HEK293 (cell line): Measurements from ENCODE around the gene MAGOHB.
A peak's percentile ranks its signal among the peaks of the same experiment; 100 is the strongest.

Experiments
- CTCF ChIA-PET: fragments of 350-600 bp; formaldehyde crosslinking; extraction: SDS; loops from one replicate; lab custom pipeline; 2021; ENCODE audit warnings: antibody characterized with exemption; lab: Yijun Ruan, JAX
- POLR2A ChIA-PET: fragments of 300-600 bp; formaldehyde crosslinking; extraction: SDS; loops from one replicate; lab custom pipeline; 2020; ENCODE audit warnings: antibody characterized with exemption, inconsistent platforms; lab: Yijun Ruan, JAX
- H3K27ac ChIP-seq: fragments of 200-500 bp; sonication (Bioruptor generic); 2 replicates; pipeline ENCODE4 v1.5.1; 2014; ENCODE audit warnings: low read depth, low read length, control low read depth, inconsistent platforms; ENCODE audit errors: extremely low read depth
- H3K36me3 ChIP-seq, 2 experiments: fragments of 200-500 bp in 1 of 2; sonication (Bioruptor generic) in 1 of 2; 1 replicate in 1 of 2; 2 replicates in 1 of 2; pipeline ENCODE4 v1.5.1; 2014 to 2017; ENCODE audit warnings: inconsistent platforms in 2 of 2, low read length in 2 of 2; ENCODE audit not compliant: control insufficient read depth in 2 of 2, insufficient read depth in 1 of 2
- H3K4me1 ChIP-seq: fragments of 200-500 bp; sonication (Bioruptor generic); 2 replicates; pipeline ENCODE4 v1.5.1; 2014; ENCODE audit warnings: mild to moderate bottlenecking, low read length, inconsistent platforms; ENCODE audit not compliant: control insufficient read depth, insufficient read depth
- H3K4me3 ChIP-seq: 2 replicates; pipeline ENCODE4 v1.5.1; 2011; ENCODE audit warnings: low read depth, mild to moderate bottlenecking, control low read depth, low read length, moderate library complexity
- H3K9me3 ChIP-seq: fragments of 200-500 bp; sonication (Bioruptor generic); 2 replicates; pipeline ENCODE4 v1.5.1; 2014; ENCODE audit warnings: low read depth, low read length, inconsistent platforms; ENCODE audit not compliant: control insufficient read depth, insufficient read depth
- SETDB1 ChIP-seq: IDR thresholded peaks from one replicate; pipeline ENCODE4 v1.6.1; 2017; ENCODE audit warnings: mild to moderate bottlenecking, low read length, moderate library complexity, mixed read lengths; ENCODE audit not compliant: insufficient read length
- ZBTB21 ChIP-seq: fragments of 450-650 bp; formaldehyde crosslinking; IDR thresholded peaks from 2 replicates; pipeline ENCODE4 v1.5.1; 2017; ENCODE audit warnings: missing biosample characterization, missing genetic modification characterization
- ZNF133 ChIP-seq: fragments of 450-650 bp; formaldehyde crosslinking; IDR thresholded peaks from 2 replicates; pipeline ENCODE4 v1.5.1; 2016; ENCODE audit warnings: missing biosample characterization, missing genetic modification characterization
- ZNF19 ChIP-seq: fragments of 450-650 bp; formaldehyde crosslinking; IDR thresholded peaks from 2 replicates; pipeline ENCODE4; 2016; ENCODE audit warnings: missing biosample characterization, missing genetic modification characterization, low read depth
- ZNF629 ChIP-seq: fragments of 450-650 bp; formaldehyde crosslinking; IDR thresholded peaks from 2 replicates; pipeline ENCODE4 v1.5.1; 2017; ENCODE audit warnings: missing biosample characterization, missing genetic modification characterization
- ZNF654 ChIP-seq: fragments of 450-650 bp; formaldehyde crosslinking; IDR thresholded peaks from 2 replicates; pipeline ENCODE4 v1.5.1; 2016; ENCODE audit warnings: low read depth, missing biosample characterization, missing genetic modification characterization
- ZNF660 ChIP-seq: fragments of 450-650 bp; IDR thresholded peaks from 2 replicates; pipeline ENCODE4 v1.5.1; 2018; ENCODE audit warnings: missing biosample characterization, mild to moderate bottlenecking, missing genetic modification characterization
- ZNF747 ChIP-seq: fragments of 450-650 bp; formaldehyde crosslinking; IDR thresholded peaks from 2 replicates; pipeline ENCODE4 v1.5.1; 2016; ENCODE audit warnings: missing biosample characterization, missing genetic modification characterization
- ZNF76 ChIP-seq: fragments of 450-650 bp; formaldehyde crosslinking; IDR thresholded peaks from 2 replicates; pipeline ENCODE4; 2016; ENCODE audit warnings: low read depth, missing biosample characterization, missing genetic modification characterization, borderline replicate concordance
- ZNF792 ChIP-seq: fragments of 450-650 bp; formaldehyde crosslinking; IDR thresholded peaks from 2 replicates; pipeline ENCODE4 v1.5.1; 2016; ENCODE audit warnings: missing biosample characterization, missing genetic modification characterization
- TF ChIP-seq, protein P1 (sequence below): fragments of 450-650 bp; formaldehyde crosslinking; IDR thresholded peaks from 2 replicates; pipeline ENCODE4 v1.5.1; 2016; ENCODE audit warnings: missing biosample characterization, missing genetic modification characterization
- TF ChIP-seq, protein P2 (sequence below): fragments of 450-650 bp; formaldehyde crosslinking; IDR thresholded peaks from 2 replicates; pipeline ENCODE4 v1.5.1; 2016; ENCODE audit warnings: missing biosample characterization, missing genetic modification characterization, borderline replicate concordance
- TF ChIP-seq, protein P3 (sequence below): sonication (generic); formaldehyde crosslinking; IDR thresholded peaks from 2 replicates; pipeline ENCODE4 v1.8.1; 2022; ENCODE audit warnings: mild to moderate bottlenecking, moderate library complexity, missing genetic modification reagents

Gene MAGOHB

DNA sequence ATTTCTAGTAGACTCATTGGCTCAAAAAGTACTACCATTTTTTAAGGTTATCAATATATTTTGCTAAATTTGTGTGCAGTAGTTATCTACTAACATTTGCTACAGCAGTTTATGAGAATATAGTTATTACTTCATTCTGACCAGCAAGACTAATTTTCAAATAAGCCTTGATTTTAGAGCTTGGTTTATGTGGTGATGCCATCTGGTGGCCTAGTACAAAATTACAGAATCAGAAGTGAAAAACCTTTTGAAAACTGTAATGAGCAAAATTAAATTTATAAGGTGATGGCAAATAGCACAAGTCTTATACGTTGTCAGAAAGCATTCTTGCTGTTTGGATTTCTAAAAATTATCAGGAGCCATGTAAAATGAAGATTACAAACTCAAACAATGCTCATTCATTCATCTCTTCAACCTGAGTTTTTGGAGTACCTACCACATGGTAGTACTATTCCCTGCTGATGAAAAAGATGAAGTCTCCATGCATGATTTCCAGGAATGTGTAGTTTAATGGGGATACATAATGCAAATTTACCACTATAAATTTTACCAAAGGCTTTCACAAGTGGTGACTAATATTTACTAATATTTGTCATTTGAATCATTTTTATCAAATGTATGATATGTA is 51.0 kb downstream of the MAGOHB start:
- TF ChIP-seq ZNF76 (tag by site-specific recombination) (no peak), SETDB1 (no peak), ZNF660 (tag by site-specific recombination) (peak; percentile 40; the same call in 1 of the 2 replicates), ZNF654 (tag by site-specific recombination) (peak; percentile 77)
- TF ChIP-seq, all 188 proteins: peak for 2
- Histone ChIP-seq H3K9me3 (no peaks in the 10 kb centered on the region), H3K4me1 (no peaks in the 10 kb centered on the region), H3K36me3 (no peaks in the 10 kb centered on the region), H3K4me3 (no peak overlapping the region), H3K27ac (no peak overlapping the region)
- POLR2A ChIA-PET, result no interaction called here
- CTCF ChIA-PET, result interaction anchor here (0.5 to 2.6 kb wide), 10 partner anchors 15 to 410 kb away, joined by 3 to 29 read pairs (median 4); no protein-coding TSS in a partner anchor

DNA sequence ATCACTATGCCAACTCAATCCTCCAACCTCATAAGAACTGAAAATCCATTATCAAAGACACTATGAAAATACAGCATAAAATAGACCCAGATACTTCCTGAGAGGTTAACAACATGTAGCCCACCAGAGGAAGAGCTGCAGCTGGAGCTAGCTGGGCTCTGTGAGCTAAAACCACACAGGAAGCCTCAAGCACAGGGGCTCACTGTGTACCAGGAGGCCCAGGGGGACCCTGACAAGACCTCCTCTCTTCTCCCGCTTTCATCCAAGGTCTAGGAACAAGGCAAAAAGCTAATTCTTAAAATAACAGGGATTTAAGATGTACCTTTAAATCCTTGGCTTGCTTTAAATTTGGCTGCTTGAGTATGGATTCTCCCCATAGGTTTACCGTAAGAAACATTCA is 54.2 kb downstream of the MAGOHB start:
- Histone ChIP-seq H3K4me3 (no peak overlapping the region), H3K4me1 (no peaks in the 10 kb centered on the region), H3K36me3 (no peaks in the 10 kb centered on the region), H3K27ac (no peak overlapping the region), H3K9me3 (no peaks in the 10 kb centered on the region)
- POLR2A ChIA-PET, result no interaction called here
- TF ChIP-seq ZNF792 (tag by site-specific recombination) (no peak), ZNF629 (tag by site-specific recombination) (no peak), ZNF747 (no peak), ZBTB21 (tag by site-specific recombination) (no peak), ZNF133 (no peak), ZNF19 (tag by site-specific recombination) (no peak)
- TF ChIP-seq, protein P1, sequence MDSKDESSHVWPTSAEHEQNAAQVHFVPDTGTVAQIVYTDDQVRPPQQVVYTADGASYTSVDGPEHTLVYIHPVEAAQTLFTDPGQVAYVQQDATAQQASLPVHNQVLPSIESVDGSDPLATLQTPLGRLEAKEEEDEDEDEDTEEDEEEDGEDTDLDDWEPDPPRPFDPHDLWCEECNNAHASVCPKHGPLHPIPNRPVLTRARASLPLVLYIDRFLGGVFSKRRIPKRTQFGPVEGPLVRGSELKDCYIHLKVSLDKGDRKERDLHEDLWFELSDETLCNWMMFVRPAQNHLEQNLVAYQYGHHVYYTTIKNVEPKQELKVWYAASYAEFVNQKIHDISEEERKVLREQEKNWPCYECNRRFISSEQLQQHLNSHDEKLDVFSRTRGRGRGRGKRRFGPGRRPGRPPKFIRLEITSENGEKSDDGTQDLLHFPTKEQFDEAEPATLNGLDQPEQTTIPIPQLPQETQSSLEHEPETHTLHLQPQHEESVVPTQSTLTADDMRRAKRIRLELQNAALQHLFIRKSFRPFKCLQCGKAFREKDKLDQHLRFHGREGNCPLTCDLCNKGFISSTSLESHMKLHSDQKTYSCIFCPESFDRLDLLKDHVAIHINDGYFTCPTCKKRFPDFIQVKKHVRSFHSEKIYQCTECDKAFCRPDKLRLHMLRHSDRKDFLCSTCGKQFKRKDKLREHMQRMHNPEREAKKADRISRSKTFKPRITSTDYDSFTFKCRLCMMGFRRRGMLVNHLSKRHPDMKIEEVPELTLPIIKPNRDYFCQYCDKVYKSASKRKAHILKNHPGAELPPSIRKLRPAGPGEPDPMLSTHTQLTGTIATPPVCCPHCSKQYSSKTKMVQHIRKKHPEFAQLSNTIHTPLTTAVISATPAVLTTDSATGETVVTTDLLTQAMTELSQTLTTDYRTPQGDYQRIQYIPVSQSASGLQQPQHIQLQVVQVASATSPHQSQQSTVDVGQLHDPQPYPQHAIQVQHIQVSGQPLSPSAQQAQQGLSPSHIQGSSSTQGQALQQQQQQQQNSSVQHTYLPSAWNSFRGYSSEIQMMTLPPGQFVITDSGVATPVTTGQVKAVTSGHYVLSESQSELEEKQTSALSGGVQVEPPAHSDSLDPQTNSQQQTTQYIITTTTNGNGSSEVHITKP (tag by site-specific recombination), result no peak
- TF ChIP-seq, protein P2, sequence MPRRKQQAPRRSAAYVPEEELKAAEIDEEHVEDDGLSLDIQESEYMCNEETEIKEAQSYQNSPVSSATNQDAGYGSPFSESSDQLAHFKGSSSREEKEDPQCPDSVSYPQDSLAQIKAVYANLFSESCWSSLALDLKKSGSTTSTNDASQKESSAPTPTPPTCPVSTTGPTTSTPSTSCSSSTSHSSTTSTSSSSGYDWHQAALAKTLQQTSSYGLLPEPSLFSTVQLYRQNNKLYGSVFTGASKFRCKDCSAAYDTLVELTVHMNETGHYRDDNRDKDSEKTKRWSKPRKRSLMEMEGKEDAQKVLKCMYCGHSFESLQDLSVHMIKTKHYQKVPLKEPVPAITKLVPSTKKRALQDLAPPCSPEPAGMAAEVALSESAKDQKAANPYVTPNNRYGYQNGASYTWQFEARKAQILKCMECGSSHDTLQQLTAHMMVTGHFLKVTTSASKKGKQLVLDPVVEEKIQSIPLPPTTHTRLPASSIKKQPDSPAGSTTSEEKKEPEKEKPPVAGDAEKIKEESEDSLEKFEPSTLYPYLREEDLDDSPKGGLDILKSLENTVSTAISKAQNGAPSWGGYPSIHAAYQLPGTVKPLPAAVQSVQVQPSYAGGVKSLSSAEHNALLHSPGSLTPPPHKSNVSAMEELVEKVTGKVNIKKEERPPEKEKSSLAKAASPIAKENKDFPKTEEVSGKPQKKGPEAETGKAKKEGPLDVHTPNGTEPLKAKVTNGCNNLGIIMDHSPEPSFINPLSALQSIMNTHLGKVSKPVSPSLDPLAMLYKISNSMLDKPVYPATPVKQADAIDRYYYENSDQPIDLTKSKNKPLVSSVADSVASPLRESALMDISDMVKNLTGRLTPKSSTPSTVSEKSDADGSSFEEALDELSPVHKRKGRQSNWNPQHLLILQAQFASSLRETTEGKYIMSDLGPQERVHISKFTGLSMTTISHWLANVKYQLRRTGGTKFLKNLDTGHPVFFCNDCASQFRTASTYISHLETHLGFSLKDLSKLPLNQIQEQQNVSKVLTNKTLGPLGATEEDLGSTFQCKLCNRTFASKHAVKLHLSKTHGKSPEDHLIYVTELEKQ, result no peak
- TF ChIP-seq, protein P3, sequence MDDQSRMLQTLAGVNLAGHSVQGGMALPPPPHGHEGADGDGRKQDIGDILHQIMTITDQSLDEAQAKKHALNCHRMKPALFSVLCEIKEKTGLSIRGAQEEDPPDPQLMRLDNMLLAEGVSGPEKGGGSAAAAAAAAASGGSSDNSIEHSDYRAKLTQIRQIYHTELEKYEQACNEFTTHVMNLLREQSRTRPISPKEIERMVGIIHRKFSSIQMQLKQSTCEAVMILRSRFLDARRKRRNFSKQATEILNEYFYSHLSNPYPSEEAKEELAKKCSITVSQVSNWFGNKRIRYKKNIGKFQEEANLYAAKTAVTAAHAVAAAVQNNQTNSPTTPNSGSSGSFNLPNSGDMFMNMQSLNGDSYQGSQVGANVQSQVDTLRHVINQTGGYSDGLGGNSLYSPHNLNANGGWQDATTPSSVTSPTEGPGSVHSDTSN (CRISPR knock-in tag), result no peak
- CTCF ChIA-PET, result interaction anchor here (0.7 to 2.3 kb wide), 3 partner anchors 228 to 550 kb away, joined by 3 to 14 read pairs (median 5); no protein-coding TSS in a partner anchor
